GM12878 (cell line): ENCODE measurements around the gene COL4A1. TPM values are rescaled to one million over a fixed set of nuclear protein-coding genes. Genes with fewer than 3 reads are reported as not detected.

Experiments used
- ATAC-seq: fragments of 200-7000 bp; cut with Tn5 transposase; 3 replicates; pipeline ENCODE4 v1.9.1; 2020; ENCODE audit warnings: mild to moderate bottlenecking, moderate library complexity
- BruUV-seq: library from RNA; stranded (reverse); fragments of 400-500 nt; replicated peaks from 2 replicates; lab custom pipeline; 2021; lab: Mats Ljungman, UMichigan
- CTCF ChIA-PET: fragments of 300-600 bp; sonication (Branson Sonifier 250); formaldehyde crosslinking; extraction: SDS; loops from one replicate; lab custom pipeline; 2021; ENCODE audit warnings: inconsistent platforms; lab: Yijun Ruan, JAX
- POLR2A ChIA-PET: fragments of 350-600 bp; formaldehyde crosslinking; extraction: SDS; loops from one replicate; lab custom pipeline; 2021; ENCODE audit warnings: inconsistent platforms; lab: Charles Lee
- RAD21 ChIA-PET: fragments of 300-600 bp; sonication (Branson Sonifier 250); formaldehyde crosslinking; loops from one replicate; lab custom pipeline; 2023; ENCODE audit warnings: antibody characterized with exemption; ENCODE audit not compliant: unreplicated experiment; lab: Charles Lee
- SMC1A ChIA-PET: fragments of 300-600 bp; sonication (Branson Sonifier 250); formaldehyde crosslinking; loops from one replicate; lab custom pipeline; 2023; ENCODE audit not compliant: unreplicated experiment, uncharacterized antibody; lab: Charles Lee
- DNase-seq: peaks from one replicate; pipeline ENCODE4 v3.0.0-alpha.2; 2011; ENCODE audit warnings: low read depth, low spot score
- FAIRE-seq: peaks from 3 replicates; lab custom pipeline; 2011; peaks lifted over from hg19 to GRCh38; lab: Jason Lieb, UNC
- H2AFZ ChIP-seq: 2 replicates; pipeline ENCODE4 v1.6.0; 2011; ENCODE audit warnings: low read depth, low read length, control low read depth; ENCODE audit not compliant: control insufficient read depth
- H3K27ac ChIP-seq: 2 replicates; pipeline ENCODE4 v1.5.1; 2011; ENCODE audit warnings: control low read depth; ENCODE audit not compliant: control insufficient read depth, insufficient read depth
- H3K27me3 ChIP-seq, 2 experiments: replicated peaks in 1 of 2; 2 replicates each; pipeline versions ENCODE4 v1.6.0 to v1.6.1; 2011; ENCODE audit warnings: low read length in 1 of 2; ENCODE audit not compliant: control insufficient read depth in 2 of 2, insufficient read depth in 2 of 2
- H3K36me3 ChIP-seq, 2 experiments: 2 replicates each; pipeline ENCODE4 v1.5.1; 2011; ENCODE audit warnings: low read length in 1 of 2; ENCODE audit not compliant: control insufficient read depth in 2 of 2, insufficient read depth in 2 of 2
- H3K4me1 ChIP-seq: 2 replicates; pipeline ENCODE4 v1.6.1; 2011; ENCODE audit warnings: mild to moderate bottlenecking, low read length, moderate library complexity, mixed read lengths; ENCODE audit not compliant: control insufficient read depth, insufficient read depth
- H3K4me2 ChIP-seq: 2 replicates; pipeline ENCODE4 v1.6.0; 2011; ENCODE audit warnings: control low read depth; ENCODE audit not compliant: control insufficient read depth, insufficient read depth
- H3K4me3 ChIP-seq: fragments of 200-600 bp; sonication (generic); 2 replicates; pipeline ENCODE4 v1.5.1; 2016
- H3K79me2 ChIP-seq: 2 replicates; pipeline ENCODE4 v1.6.0; 2011; ENCODE audit warnings: low read length; ENCODE audit not compliant: control insufficient read depth, insufficient read depth
- H3K9ac ChIP-seq: 2 replicates; pipeline ENCODE4 v1.8.0; 2011; ENCODE audit warnings: low read length, control low read depth, mixed read lengths; ENCODE audit not compliant: control insufficient read depth, insufficient read depth
- H3K9me3 ChIP-seq: replicated peaks from 3 replicates; pipeline ENCODE4 v1.5.1; 2011; ENCODE audit warnings: mild to moderate bottlenecking, low read length; ENCODE audit not compliant: control insufficient read depth, insufficient read depth
- H4K20me1 ChIP-seq: 2 replicates; pipeline ENCODE4 v1.6.0; 2011; ENCODE audit not compliant: control insufficient read depth, insufficient read depth
- BRCA1 ChIP-seq: IDR thresholded peaks from 2 replicates; pipeline ENCODE4 v1.6.1; 2011; ENCODE audit warnings: low read depth, low read length, improper control_type of control experiment
- CREB1 ChIP-seq: IDR thresholded peaks from 2 replicates; pipeline ENCODE4 v1.6.1; 2012; ENCODE audit warnings: low read depth, mild to moderate bottlenecking, inconsistent platforms
- KDM1A ChIP-seq: fragments of 200-600 bp; sonication (generic); IDR thresholded peaks from 2 replicates; pipeline ENCODE4 v1.6.1; 2016; ENCODE audit warnings: borderline replicate concordance
- MXI1 ChIP-seq: fragments of 150-350 bp; IDR thresholded peaks from 2 replicates; pipeline ENCODE4 v1.6.1; 2011; ENCODE audit warnings: low read depth, mild to moderate bottlenecking, inconsistent platforms, low read length, improper control_type of control experiment
- whole genome bisulfite sequencing: methylation state at CpG from one replicate; pipeline ENCODE4 v1.1.6; 2016; ENCODE audit warnings: low lambda C conversion rate; ENCODE audit not compliant: insufficient replicate concordance, insufficient coverage; ENCODE audit errors: missing lambda C conversion rate; 5-methylcytosine and 5-hydroxymethylcytosine counted together
- in situ Hi-C: fragments of 300-500 bp; cut with MboI; formaldehyde crosslinking; loops from 9 replicates; pipeline ENCODE4 v1.14.3; 2018; ENCODE audit warnings: mixed read lengths
- intact Hi-C: fragments of 100-400 bp; cut with micrococcal nuclease; formaldehyde crosslinking; loops from one replicate; pipeline ENCODE4 v1.14.2; 2022; ENCODE audit not compliant: unreplicated experiment
- polyA plus RNA-seq, 11 experiments: library from polyadenylated mRNA; depleted of rRNA in 4 of 11; unstranded in 6 of 11; stranded (reverse) in 5 of 11; fragments of >200 nt; fragmentation: Nextera tagmentation in 4 of 11; fragmentation: Illumina TruSeq in 1 of 11; extraction: Ambion mirVana in 4 of 11; extraction: Trizol in 1 of 11; gene quantifications; 1 replicate in 1 of 11; 2 replicates in 10 of 11; pipeline versions ENCODE4 v1.2.1 to v1.2.3, GENCODE V29; 2011 to 2016; ENCODE audit warnings: inconsistent platforms in 2 of 11, missing spikeins in 2 of 11, low read depth in 1 of 11
- total RNA-seq, 4 experiments: library from RNA; depleted of rRNA in 3 of 4; stranded (reverse); fragments of >200 nt in 3 of 4; fragmentation: Illumina TruSeq in 1 of 4; extraction: Trizol in 1 of 4; gene quantifications; 2 replicates each; pipeline versions ENCODE4 v1.2.1 to v1.2.3, GENCODE V29; 2013 to 2021
- TF ChIP-seq, protein P1 (sequence below): IDR thresholded peaks from 2 replicates; pipeline ENCODE4 v1.6.1; 2012; ENCODE audit warnings: low read depth, low read length, improper control_type of control experiment
- TF ChIP-seq, protein P2 (sequence below): IDR thresholded peaks from 2 replicates; pipeline ENCODE4 v1.6.1; 2011; ENCODE audit warnings: low read depth, mild to moderate bottlenecking, low read length, moderate library complexity, borderline replicate concordance; ENCODE audit errors: extremely low read depth

Gene COL4A1
- total and polyA plus RNA-seq, 10 of the 15 experiments (the other 5 are each of a cell fraction or from before 2014, with no cell fraction given), result 0.07 to 0.31 (median 0.13) TPM; not detected in 6

DNA sequence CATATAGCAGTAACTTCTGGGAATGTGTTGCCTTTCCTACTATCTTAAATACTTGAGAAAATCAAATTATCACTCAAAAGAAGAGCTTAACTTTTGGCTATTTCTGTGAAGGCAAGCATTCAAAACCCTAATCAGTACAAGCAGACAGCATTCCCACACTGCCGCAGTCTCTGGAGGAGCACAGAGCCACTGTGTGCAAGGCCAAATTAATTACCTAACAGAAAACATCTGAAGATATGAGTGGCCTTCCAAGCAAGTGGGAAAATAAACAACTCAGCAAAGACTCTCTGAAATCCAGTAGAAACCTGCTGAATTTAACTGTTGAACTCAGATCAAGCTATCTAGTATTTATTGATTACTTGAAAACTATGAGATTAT is 68.2 kb downstream of the COL4A1 start:
- no peak overlapping the region for H3K9ac ChIP-seq
- ChIA-PET RAD21 (no interaction called here), CTCF (interaction anchor here (1.2 to 3.7 kb wide), 3 partner anchors 11 to 205 kb away, joined by 3 to 15 read pairs (median 3); no protein-coding TSS in a partner anchor), POLR2A (no interaction called here), SMC1A (interaction anchor here (0.9 to 1.4 kb wide), 3 partner anchors 173 to 205 kb away, joined by 3 to 5 read pairs (median 4); no protein-coding TSS in a partner anchor)
- no peak overlapping the region for H2AFZ ChIP-seq
- BruUV-seq, result no TSS peak
- FAIRE-seq, result no peak
- H3K27ac ChIP-seq, result no peak overlapping the region
- intact Hi-C loops (no loop called here), in situ Hi-C loops (no loop called here)
- no peak overlapping the region for H3K4me2 ChIP-seq
- H3K4me3 ChIP-seq, result no peak overlapping the region
- H3K79me2 ChIP-seq, result no peaks in the 10 kb centered on the region
- H4K20me1 ChIP-seq, result no peaks in the 10 kb centered on the region
- no peaks in the 10 kb centered on the region for H3K4me1 ChIP-seq
- ATAC-seq, result no peak
- no peaks in the 10 kb centered on the region for H3K9me3 ChIP-seq
- TF ChIP-seq MXI1 (no peak), KDM1A (no peak), BRCA1 (no peak), CREB1 (no peak)
- TF ChIP-seq, protein P1, sequence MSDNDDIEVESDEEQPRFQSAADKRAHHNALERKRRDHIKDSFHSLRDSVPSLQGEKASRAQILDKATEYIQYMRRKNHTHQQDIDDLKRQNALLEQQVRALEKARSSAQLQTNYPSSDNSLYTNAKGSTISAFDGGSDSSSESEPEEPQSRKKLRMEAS, result no peak
- TF ChIP-seq, protein P2, sequence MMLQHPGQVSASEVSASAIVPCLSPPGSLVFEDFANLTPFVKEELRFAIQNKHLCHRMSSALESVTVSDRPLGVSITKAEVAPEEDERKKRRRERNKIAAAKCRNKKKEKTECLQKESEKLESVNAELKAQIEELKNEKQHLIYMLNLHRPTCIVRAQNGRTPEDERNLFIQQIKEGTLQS, result no peak
- 39% methylated on average over 1 of the region's 1 CpG for WGBS
- H3K36me3 ChIP-seq, result no peaks in the 10 kb centered on the region
- H3K27me3 ChIP-seq, result peaks cover 4 to 5% of the 10 kb centered on the region in 2 experiments; a peak in 2 of 4 replicates
- DNase-seq, result no peak
